Activated CD8-positive, alpha-beta memory T cell treated with anti-CD3 and anti-CD28 coated beads, Interleukin-2, amount 10 ng/mL, durations not matched to agents 7 days and 5 days (primary cell): ENCODE results near the gene MAP3K6. TPM values are rescaled to one million over a fixed set of nuclear protein-coding genes. Genes with fewer than 3 reads are reported as not detected.
"Not testable (repeated sequence)": the region's sequence is repeated elsewhere in the genome, so short reads cannot be mapped to it uniquely, and the experiment has no call there.

Source experiments
- ATAC-seq: fragments of 150-1000 bp; cut with Tn5 transposase; one replicate; pipeline ENCODE4 v1.10.0; 2021; ENCODE audit warnings: moderate library complexity
- CTCF ChIA-PET: fragments of 350-600 bp; sonication (Branson Sonifier 250); formaldehyde crosslinking; loops from one replicate; lab custom pipeline; 2021; ENCODE audit warnings: antibody characterized with exemption; lab: Charles Lee
- DNase-seq: peaks from one replicate; pipeline ENCODE4 v3.0.0-alpha.2; 2020
- H3K27ac Mint-ChIP-seq: one replicate; pipeline ENCODE4 v1.8.0; 2021; ENCODE audit warnings: mild to moderate bottlenecking, mixed read lengths
- H3K27me3 Mint-ChIP-seq: one replicate; pipeline ENCODE4 v1.8.0; 2021; ENCODE audit warnings: mixed read lengths
- H3K36me3 Mint-ChIP-seq: one replicate; pipeline ENCODE4 v1.8.0; 2021; ENCODE audit warnings: mild to moderate bottlenecking, mixed read lengths
- H3K4me1 Mint-ChIP-seq: one replicate; pipeline ENCODE4 v1.8.0; 2021; ENCODE audit warnings: mixed read lengths
- H3K4me3 Mint-ChIP-seq: one replicate; pipeline ENCODE4 v1.8.0; 2021; ENCODE audit warnings: mild to moderate bottlenecking, moderate library complexity, mixed read lengths
- H3K9me3 Mint-ChIP-seq: one replicate; pipeline ENCODE4 v1.8.0; 2022; ENCODE audit warnings: low read depth, mixed read lengths
- total RNA-seq, 2 experiments: library from RNA; stranded (reverse); gene quantifications; one replicate each; pipeline ENCODE4 v1.2.3, GENCODE V29; 2021

MAP3K6 gene
- total RNA-seq, 2 experiments from 2014 or later, result 7.4 to 10.6 TPM

DNA sequence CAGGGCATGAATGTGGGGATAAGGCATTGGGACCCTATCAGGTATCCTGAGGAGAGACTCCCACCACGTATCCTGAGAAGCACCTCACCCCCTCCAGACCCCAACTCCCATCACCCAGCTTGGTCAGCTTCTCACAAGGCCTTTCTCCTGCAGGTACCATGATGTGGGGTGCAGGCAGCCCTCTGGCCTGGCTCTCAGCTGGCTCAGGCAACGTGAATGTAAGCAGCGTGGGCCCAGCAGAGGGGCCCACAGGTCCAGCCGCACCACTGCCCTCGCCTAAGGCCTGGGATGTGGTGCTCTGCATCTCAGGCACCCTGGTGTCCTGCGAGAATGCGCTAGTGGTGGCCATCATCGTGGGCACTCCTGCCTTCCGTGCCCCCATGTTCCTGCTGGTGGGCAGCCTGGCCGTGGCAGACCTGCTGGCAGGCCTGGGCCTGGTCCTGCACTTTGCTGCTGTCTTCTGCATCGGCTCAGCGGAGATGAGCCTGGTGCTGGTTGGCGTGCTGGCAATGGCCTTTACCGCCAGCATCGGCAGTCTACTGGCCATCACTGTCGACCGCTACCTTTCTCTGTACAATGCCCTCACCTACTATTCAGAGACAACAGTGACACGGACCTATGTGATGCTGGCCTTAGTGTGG is 27.0 kb upstream of the MAP3K6 start:
- Mint-ChIP-seq H3K27me3 (peaks cover 16% of the 10 kb centered on the region), H3K27ac (no peak overlapping the region), H3K4me3 (peak overlapping the region; percentile 27), H3K4me1 (peaks cover 8% of the 10 kb centered on the region), H3K9me3 (no peaks in the 10 kb centered on the region), H3K36me3 (no peaks in the 10 kb centered on the region)
- no peak for ATAC-seq
- CTCF ChIA-PET, result interaction anchor here (0.7 to 14.3 kb wide), 10 partner anchors 9 to 215 kb away, joined by 3 to 331 read pairs (median 5); partner anchors contain the start of genes AHDC1, CD164L2 and MAP3K6
- no peak for DNase-seq

DNA sequence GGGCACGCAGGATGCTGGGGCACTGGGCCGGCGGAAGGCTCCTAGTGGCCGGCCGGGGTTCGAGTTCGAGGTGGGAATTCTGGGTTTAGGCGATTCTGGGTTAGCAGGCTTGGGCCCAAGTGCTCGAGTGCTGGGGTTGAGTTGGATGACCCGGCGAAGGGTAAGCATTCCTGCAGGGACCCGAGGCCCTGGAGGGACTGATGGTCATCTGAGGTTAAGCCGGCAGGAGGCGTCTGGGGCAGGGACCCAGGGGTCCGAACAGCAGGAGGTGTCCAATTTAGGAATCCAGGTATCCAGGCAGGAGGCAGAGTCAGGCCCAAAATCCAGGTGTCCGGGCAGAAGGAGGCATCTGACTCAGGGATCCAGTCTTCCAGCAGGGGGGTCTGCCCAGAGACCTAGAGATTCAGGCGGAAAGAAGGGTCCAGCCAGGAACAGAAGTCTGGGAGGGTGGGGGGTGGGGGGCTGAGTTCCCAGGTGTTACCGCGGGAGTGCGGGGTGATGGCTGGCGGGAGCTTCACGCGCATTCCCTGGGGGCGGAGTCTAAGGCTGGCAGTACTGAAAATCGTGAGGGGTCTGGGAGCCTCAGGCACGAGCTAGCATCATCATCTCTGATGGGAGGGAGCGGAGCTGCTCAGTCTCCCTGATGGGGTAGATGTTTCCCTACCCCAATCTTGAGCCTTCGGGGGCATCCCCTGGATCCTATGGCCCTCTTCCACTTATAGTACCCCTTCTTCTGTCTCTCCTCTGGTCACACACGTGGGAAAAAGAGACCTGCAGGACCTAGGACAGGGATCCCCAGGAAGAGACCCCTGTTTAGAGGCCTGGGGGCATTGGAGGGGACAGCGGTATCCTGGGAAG is 26.2 kb upstream of the MAP3K6 start:
- H3K9me3 Mint-ChIP-seq, result no peaks in the 10 kb centered on the region
- peaks cover 8% of the 10 kb centered on the region for H3K4me1 Mint-ChIP-seq
- CTCF ChIA-PET, result interaction anchor here (0.7 to 14.3 kb wide), 8 partner anchors 9 to 215 kb away, joined by 3 to 331 read pairs (median 4); partner anchors contain the start of genes CD164L2 and MAP3K6
- H3K4me3 Mint-ChIP-seq, result peak overlapping the region; percentile 74
- ATAC-seq, result no peak
- H3K27me3 Mint-ChIP-seq, result peaks cover 21% of the 10 kb centered on the region
- H3K36me3 Mint-ChIP-seq, result no peaks in the 10 kb centered on the region
- DNase-seq, result no peak
- H3K27ac Mint-ChIP-seq, result peak overlapping the region; percentile 62

DNA sequence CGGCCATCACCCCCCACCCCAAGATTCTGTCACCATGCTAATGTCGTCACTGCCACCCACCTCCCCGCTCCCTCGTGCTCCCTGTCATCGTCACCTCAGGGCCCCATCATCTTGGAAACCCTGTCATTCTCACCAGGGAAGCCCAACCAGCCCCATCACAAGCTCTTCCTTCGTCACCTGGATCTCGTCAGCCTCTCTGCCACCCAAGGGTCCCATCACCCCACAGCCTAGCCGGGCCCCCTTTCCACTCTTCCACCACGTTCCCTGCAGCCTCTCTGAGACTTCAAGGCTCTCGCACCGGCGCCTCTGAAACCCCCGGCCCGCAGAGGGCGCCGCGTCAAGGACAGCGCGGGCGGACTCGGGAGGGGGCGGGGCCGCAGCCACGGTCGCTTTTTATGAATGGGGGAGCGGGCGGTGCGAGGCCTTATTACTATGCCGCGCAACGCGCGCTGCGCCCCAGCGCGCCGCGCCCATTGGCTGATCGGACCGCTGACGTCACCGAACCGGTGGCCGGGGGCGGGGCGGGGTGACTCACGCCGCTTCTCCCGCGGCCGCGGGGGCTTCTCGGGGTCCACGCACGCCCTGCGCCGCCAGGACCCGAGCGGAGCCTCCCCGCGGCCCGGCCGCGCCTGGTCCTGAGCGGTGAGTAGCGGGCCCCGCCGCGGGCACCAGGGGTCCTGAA is 25.5 kb upstream of the MAP3K6 start, which contains the start of gene GPR3:
Gene GPR3, plus strand, starts transcription at position 527 of the 682 bp plus-strand sequence. CDS start 1,177 bp downstream, outside the sequence.
- Mint-ChIP-seq H3K4me3 (peak within 1 kb of the TSS; percentile 74), H3K36me3 (no peaks in the 10 kb centered on the region), H3K27ac (peak within 1 kb of the TSS; percentile 76), H3K4me1 (peaks cover 8% of the 10 kb centered on the region), H3K9me3 (no peaks in the 10 kb centered on the region), H3K27me3 (peaks cover 21% of the 10 kb centered on the region)
- DNase-seq, result peak; percentile 95
- CTCF ChIA-PET, result interaction anchor here (0.6 to 11.7 kb wide), 16 partner anchors 21 to 299 kb away, joined by 3 to 260 read pairs (median 4); partner anchors contain the start of genes AHDC1, MAP3K6, SYTL1 and TMEM222
- ATAC-seq, result peak; percentile 94

DNA sequence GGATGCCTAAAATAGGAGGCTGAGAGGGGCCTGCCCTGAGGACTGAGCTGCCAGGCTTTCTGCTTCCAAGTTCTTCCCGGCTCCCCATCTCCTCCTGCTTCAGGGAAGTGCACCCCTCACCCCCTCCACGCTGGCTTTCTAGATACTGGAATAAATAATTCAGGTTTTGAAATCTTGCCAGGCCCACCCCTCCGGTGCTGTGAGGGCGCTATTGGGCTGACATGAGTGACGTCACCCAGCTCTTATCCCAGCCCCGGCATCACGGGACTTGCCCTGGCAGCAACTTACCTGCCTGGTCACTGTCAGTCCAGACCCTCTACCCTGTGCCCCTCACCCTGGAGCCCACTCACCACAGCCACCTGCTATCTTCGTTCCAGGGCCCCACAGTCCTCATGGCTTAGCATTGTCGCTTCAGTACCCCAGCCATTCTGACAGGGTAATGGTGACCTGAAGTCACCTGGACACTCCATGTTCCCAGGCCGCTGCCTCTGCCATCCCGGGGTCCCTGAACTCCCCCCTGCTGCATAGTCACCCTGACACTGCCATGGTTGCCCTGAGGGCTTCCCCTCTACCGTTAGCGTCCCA is 24.8 kb upstream of the MAP3K6 start:
- CTCF ChIA-PET, result interaction anchor here (0.6 to 11.7 kb wide), 26 partner anchors 13 to 769 kb away, joined by 3 to 260 read pairs (median 4); partner anchors contain the start of genes AHDC1, MAP3K6, SYTL1 and TMEM222
- Mint-ChIP-seq H3K4me3 (peak overlapping the region; percentile 63), H3K9me3 (no peaks in the 10 kb centered on the region), H3K27ac (peak overlapping the region; percentile 76), H3K27me3 (peaks cover 25% of the 10 kb centered on the region), H3K36me3 (no peaks in the 10 kb centered on the region), H3K4me1 (peaks cover 8% of the 10 kb centered on the region)
- peak; percentile 52 for DNase-seq
- no peak for ATAC-seq

DNA sequence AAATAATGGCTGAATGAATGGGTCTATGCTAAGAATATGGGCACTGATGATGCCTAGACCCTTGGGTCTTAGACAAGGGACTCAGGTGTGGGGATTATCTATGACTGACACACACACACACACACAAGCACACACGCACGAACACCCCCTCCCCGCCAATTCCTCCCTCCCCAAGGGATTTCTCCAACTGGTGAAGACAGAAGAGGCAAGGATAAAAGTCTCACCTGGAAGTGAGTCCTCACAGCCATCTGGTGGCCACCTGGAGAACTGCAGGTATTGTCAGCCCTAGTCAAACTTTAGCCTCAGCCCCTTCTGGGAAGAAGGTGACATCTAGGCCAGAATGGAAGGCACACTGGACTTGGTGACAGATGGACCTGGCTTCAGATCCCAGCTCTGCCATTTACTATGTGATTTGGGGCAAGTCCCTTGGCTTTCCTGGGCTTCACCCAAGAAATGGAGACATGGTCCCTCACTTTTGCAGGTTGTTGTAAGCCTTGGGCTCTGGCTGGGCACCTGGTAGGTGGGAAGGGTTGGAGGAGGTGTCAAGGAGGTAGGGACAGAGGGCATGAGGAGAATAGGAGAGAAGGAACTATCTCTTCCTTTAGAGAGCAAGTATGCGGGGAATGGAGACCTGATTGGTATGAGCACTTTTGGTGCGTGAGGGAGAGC is 21.7 kb upstream of the MAP3K6 start:
- no peaks in the 10 kb centered on the region for H3K36me3 Mint-ChIP-seq
- CTCF ChIA-PET, result interaction anchor here (0.7 to 11.7 kb wide), 22 partner anchors 10 to 344 kb away, joined by 3 to 260 read pairs (median 4); partner anchors contain the start of genes FCN3, MAP3K6 and SYTL1
- DNase-seq (peak; percentile 83), ATAC-seq (no peak)
- no peak overlapping the region for H3K4me3 Mint-ChIP-seq
- H3K4me1 Mint-ChIP-seq, result peaks cover 8% of the 10 kb centered on the region
- no peak overlapping the region for H3K27ac Mint-ChIP-seq
- H3K27me3 Mint-ChIP-seq, result peaks cover 25% of the 10 kb centered on the region
- no peaks in the 10 kb centered on the region for H3K9me3 Mint-ChIP-seq

DNA sequence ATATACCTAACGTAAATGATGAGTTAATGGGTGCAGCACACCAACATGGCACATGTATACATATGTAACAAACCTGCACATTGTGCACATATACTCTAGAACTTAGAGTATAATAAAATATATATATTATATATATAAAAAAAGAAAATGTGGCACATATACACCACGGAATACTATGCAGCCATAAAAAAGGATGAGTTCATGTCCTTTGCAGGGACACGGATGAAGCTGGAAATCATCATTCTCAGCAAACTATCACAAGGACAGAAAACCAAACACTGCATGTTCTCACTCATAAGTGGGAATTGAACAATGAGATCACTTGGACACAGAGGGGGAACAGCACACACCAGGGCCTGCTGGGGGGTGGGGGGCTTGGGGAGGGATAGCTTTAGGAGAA is 18.0 kb upstream of the MAP3K6 start:
- not testable (repeated sequence) for H3K9me3 Mint-ChIP-seq, H3K36me3 Mint-ChIP-seq, H3K4me1 Mint-ChIP-seq, DNase-seq, H3K4me3 Mint-ChIP-seq, ATAC-seq, H3K27ac Mint-ChIP-seq
- CTCF ChIA-PET, result interaction anchor here (0.8 to 11.7 kb wide), 9 partner anchors 10 to 87 kb away, joined by 3 to 260 read pairs (median 3); partner anchors contain the start of gene MAP3K6
- H3K27me3 Mint-ChIP-seq, result peaks cover 19% of the 10 kb centered on the region

DNA sequence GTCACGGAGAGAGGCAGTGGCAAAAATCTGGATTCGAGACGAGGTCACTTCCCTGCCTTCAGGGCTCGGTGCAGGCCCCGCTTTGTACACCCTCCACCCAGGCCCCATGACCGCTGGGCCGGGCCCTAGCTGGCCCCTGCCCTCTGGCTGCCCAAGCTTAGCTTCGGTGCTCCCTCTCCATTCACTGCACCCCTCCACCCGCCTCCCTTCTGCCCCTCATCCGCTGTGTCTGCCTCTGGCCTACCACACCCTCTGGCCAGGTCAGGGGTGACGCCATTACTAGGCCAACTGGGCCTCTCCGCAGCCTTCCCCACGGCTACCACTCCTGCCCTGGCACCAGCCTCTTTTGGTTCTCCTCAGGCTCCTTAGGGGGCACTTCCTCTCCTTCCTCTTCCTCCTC is 16.9 kb upstream of the MAP3K6 start:
- Mint-ChIP-seq H3K27me3 (peaks cover 13% of the 10 kb centered on the region), H3K9me3 (no peaks in the 10 kb centered on the region), H3K4me1 (no peaks in the 10 kb centered on the region), H3K27ac (no peak overlapping the region), H3K4me3 (no peak overlapping the region), H3K36me3 (no peaks in the 10 kb centered on the region)
- ATAC-seq (no peak), DNase-seq (no peak)
- CTCF ChIA-PET, result interaction anchor here (0.9 to 11.7 kb wide), 5 partner anchors 12 to 86 kb away, joined by 3 to 260 read pairs (median 21); no protein-coding TSS in a partner anchor

DNA sequence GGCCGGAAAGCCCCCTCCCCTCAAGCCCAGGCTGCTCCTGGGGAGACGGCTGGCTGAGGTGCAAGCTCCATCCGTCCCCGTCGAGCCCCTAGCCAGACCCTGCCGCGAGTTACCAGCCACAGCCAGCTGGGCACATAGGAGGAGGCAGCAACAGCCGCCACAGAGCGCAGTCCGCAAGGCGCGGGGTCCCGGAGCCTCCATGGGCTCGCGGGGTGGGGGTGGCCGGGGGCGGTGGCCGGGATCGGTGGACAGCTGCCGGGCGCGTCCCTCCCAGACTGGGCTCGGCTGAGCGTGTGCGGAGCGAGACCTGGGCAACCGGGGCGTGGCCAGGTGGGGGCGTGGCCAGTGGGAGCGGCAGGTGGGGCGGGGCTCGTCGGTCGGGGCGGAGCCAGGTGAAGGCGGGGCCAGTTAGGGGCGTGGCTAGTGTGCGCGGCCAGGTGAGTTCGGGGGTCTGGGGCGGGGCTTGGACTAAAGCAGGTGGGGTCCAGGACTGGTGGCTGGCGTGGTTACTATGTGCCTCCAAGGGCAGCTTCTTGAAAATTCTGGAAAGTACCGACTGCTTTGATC is 16.4 kb upstream of the MAP3K6 start, which contains the start of gene CD164L2:
Gene CD164L2, minus strand, starts transcription at position 295 of the 567 bp plus-strand sequence. Its CDS starts 94 bp downstream, at position 201.
- H3K27ac Mint-ChIP-seq, result no peak within 1 kb of the TSS
- CTCF ChIA-PET, result interaction anchor here (0.9 to 11.7 kb wide), 6 partner anchors 10 to 85 kb away, joined by 3 to 260 read pairs (median 8); partner anchors contain the start of gene MAP3K6
- peaks cover 8% of the 10 kb centered on the region for H3K27me3 Mint-ChIP-seq
- ATAC-seq, result peak; percentile 68
- H3K4me3 Mint-ChIP-seq, result no peak within 1 kb of the TSS
- H3K9me3 Mint-ChIP-seq, result no peaks in the 10 kb centered on the region
- DNase-seq, result no peak
- H3K4me1 Mint-ChIP-seq, result no peaks in the 10 kb centered on the region
- H3K36me3 Mint-ChIP-seq, result no peaks in the 10 kb centered on the region

DNA sequence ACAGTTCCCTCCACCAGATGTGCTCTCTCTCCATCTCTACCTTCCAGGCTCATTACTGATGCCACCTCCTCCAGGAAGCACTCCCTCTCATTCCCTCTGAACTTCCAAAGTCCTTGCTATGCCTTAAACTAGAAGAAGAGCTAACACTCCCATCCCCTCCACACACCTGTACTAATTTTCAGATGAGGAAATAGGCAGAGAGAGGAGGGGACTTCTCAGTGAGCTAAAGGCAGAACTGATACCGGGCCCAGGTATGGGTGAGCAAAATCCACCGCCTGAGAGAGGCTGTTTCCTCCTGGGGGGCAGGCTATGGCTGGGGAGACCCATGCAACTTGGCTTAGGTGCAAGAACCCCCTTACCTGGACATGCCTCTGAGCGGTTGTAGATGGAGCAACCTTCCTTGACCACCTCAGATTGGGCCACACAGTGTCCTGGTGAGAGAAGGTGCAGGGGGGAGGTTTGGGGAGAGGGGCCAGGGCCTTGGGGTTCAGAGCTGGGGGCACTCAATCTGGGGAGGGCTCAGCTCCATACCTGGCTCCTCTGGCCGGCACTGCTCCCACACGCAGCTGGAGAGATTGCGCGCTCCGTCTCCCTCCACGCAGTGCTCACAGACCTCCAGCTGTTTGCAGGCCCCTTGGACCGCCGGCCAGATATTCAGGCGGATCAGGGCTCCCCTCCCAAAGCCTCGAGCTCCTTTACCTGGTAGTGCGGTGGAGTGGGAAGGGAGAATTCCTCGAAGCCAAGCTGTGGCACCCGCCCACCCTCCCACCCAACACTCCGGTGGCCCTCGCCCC is 15.4 kb upstream of the MAP3K6 start:
- Mint-ChIP-seq H3K4me1 (no peaks in the 10 kb centered on the region), H3K27me3 (peaks cover 8% of the 10 kb centered on the region), H3K27ac (no peak overlapping the region), H3K4me3 (no peak overlapping the region), H3K9me3 (no peaks in the 10 kb centered on the region), H3K36me3 (no peaks in the 10 kb centered on the region)
- CTCF ChIA-PET, result interaction anchor here (0.9 to 11.7 kb wide), 8 partner anchors 11 to 336 kb away, joined by 3 to 260 read pairs (median 4); partner anchors contain the start of gene MAP3K6
- ATAC-seq, result no peak
- DNase-seq, result no peak

DNA sequence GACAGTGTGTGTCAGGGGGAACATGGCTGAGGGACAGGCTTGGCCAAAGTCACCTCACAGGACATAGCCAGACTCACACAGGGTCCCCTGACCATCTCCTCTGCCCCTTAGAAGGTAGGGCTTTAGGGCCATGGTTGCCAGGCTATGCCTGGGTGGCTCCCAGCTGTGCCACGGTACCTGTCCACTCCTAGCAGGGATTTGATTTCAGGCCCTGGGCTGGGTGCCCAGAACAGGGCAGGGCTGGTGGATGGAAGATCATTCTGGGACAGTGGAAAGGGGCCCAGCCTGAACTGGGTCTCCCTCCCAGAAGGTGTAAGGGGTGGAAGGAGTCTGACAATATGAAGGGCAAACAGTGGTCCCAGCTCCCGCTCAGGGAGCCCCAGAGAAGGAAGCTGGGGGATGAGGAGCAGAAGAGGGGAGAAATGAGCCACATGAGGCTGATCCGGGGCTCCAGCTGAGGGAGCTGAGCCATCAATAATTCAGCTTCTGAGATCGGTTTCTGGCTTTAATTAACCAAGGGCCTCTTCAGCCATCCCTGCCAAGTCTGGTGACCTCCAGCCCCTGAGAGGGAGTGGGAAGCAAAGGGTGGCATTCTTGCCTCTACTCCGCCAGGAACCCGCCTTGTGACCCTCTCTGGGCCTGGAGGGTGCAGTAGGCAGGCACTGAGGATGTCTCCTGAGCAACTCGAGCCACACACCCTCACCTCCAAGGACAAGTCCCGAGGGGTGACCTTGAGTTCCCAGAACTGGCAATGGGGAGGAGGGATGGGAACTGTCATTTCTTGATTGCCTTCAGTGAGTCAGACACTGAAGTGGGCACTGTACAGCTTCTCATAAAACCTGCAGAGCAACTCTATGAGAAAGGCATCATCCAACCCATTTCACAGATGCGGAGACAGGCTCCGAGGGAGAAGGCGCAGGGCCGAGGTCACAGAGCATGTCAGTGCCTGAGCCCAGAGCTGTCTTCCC is 14.3 kb upstream of the MAP3K6 start:
- no peak overlapping the region for H3K27ac Mint-ChIP-seq
- H3K27me3 Mint-ChIP-seq, result peaks cover 4% of the 10 kb centered on the region
- no peaks in the 10 kb centered on the region for H3K9me3 Mint-ChIP-seq
- H3K4me1 Mint-ChIP-seq, result no peaks in the 10 kb centered on the region
- H3K36me3 Mint-ChIP-seq, result no peaks in the 10 kb centered on the region
- CTCF ChIA-PET, result interaction anchor here (0.8 to 11.7 kb wide), 7 partner anchors 14 to 335 kb away, joined by 3 to 260 read pairs (median 4); partner anchors contain the start of gene MAP3K6
- no peak overlapping the region for H3K4me3 Mint-ChIP-seq
- no peak for DNase-seq
- no peak for ATAC-seq
